Thoracic aorta (tissue), 2 donors: ENCODE measurements around the gene RAPSN. TPM values are rescaled to one million over a fixed set of nuclear protein-coding genes. Genes with fewer than 3 reads are reported as not detected.

ENCODE experiments used
- ATAC-seq: fragments of 150-250 bp; one replicate; pipeline ENCODE4 v1.8.0; 2017; ENCODE audit warnings: low read depth; ENCODE audit not compliant: insufficient number of reproducible peaks, low FRiP score
- DNase-seq: peaks from one replicate; pipeline ENCODE4 v3.0.0-alpha.2; 2020; ENCODE audit warnings: low spot score
- H3K27ac ChIP-seq, 2 donors: fragments of 200-600 bp; sonication (generic); 1 replicate in 1 of 2; 2 replicates in 1 of 2; pipeline ENCODE4 v1.5.1; 2016; ENCODE audit warnings: mild to moderate bottlenecking in 2 of 2, moderate library complexity in 2 of 2
- H3K27me3 ChIP-seq: fragments of 200-600 bp; sonication (generic); replicated peaks from 2 replicates; pipeline ENCODE4 v1.6.0; 2016; ENCODE audit warnings: mild to moderate bottlenecking; ENCODE audit not compliant: insufficient read depth
- H3K36me3 ChIP-seq: fragments of 200-600 bp; sonication (generic); one replicate; pipeline ENCODE4 v1.5.1; 2016
- H3K4me1 ChIP-seq, 2 donors: fragments of 200-600 bp; sonication (generic); 1 replicate in 1 of 2; 2 replicates in 1 of 2; pipeline versions ENCODE4 v1.5.1 to v1.6.0; 2016; ENCODE audit warnings: low read depth in 2 of 2, mild to moderate bottlenecking in 1 of 2; ENCODE audit not compliant: control insufficient read depth in 1 of 2
- H3K4me3 ChIP-seq: fragments of 200-600 bp; sonication (generic); 2 replicates; pipeline ENCODE4 v1.5.1; 2016; ENCODE audit warnings: mild to moderate bottlenecking
- H3K9me3 ChIP-seq: fragments of 200-600 bp; sonication (generic); 2 replicates; pipeline ENCODE4 v1.5.1; 2016
- total RNA-seq, 2 donors: library from RNA; depleted of rRNA; stranded (reverse); fragments of >200 nt; gene quantifications; one replicate each; pipeline versions ENCODE4 v1.1.0 to v1.2.3, GENCODE V29; 2016
- TF ChIP-seq, protein P1 (sequence below): fragments of 200-600 bp; sonication (generic); IDR thresholded peaks from one replicate; pipeline ENCODE4 v1.5.1; 2019; ENCODE audit warnings: antibody characterized with exemption

The RAPSN gene
- total RNA-seq, 2 donors from 2014 or later = 0.41 TPM; not detected in 1

- ATAC-seq (no peak), DNase-seq (no peak)
- Histone ChIP-seq H3K9me3 (no peaks in the 10 kb centered on the region), H3K36me3 (peaks cover 61% of the 10 kb centered on the region), H3K4me1 (peaks cover 0 to 12% of the 10 kb centered on the region in 2 donors), H3K4me3 (no peak overlapping the region), H3K27ac (no peak overlapping the region), H3K27me3 (no peaks in the 10 kb centered on the region)
- TF ChIP-seq, protein P1, sequence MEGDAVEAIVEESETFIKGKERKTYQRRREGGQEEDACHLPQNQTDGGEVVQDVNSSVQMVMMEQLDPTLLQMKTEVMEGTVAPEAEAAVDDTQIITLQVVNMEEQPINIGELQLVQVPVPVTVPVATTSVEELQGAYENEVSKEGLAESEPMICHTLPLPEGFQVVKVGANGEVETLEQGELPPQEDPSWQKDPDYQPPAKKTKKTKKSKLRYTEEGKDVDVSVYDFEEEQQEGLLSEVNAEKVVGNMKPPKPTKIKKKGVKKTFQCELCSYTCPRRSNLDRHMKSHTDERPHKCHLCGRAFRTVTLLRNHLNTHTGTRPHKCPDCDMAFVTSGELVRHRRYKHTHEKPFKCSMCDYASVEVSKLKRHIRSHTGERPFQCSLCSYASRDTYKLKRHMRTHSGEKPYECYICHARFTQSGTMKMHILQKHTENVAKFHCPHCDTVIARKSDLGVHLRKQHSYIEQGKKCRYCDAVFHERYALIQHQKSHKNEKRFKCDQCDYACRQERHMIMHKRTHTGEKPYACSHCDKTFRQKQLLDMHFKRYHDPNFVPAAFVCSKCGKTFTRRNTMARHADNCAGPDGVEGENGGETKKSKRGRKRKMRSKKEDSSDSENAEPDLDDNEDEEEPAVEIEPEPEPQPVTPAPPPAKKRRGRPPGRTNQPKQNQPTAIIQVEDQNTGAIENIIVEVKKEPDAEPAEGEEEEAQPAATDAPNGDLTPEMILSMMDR = no peak
These were observed 34.5 kb upstream of the RAPSN start for GRCh38 chr11:47483457-47483856.

- DNase-seq (no peak), ATAC-seq (no peak)
- Histone ChIP-seq H3K36me3 (peaks cover 69% of the 10 kb centered on the region), H3K4me3 (no peak overlapping the region), H3K27ac (no peak overlapping the region), H3K27me3 (no peaks in the 10 kb centered on the region), H3K4me1 (peaks cover 0 to 14% of the 10 kb centered on the region in 2 donors), H3K9me3 (no peaks in the 10 kb centered on the region)
- TF ChIP-seq, protein P1 = no peak
These were observed 31.8 kb upstream of the RAPSN start for GRCh38 chr11:47480762-47481161.

DNA sequence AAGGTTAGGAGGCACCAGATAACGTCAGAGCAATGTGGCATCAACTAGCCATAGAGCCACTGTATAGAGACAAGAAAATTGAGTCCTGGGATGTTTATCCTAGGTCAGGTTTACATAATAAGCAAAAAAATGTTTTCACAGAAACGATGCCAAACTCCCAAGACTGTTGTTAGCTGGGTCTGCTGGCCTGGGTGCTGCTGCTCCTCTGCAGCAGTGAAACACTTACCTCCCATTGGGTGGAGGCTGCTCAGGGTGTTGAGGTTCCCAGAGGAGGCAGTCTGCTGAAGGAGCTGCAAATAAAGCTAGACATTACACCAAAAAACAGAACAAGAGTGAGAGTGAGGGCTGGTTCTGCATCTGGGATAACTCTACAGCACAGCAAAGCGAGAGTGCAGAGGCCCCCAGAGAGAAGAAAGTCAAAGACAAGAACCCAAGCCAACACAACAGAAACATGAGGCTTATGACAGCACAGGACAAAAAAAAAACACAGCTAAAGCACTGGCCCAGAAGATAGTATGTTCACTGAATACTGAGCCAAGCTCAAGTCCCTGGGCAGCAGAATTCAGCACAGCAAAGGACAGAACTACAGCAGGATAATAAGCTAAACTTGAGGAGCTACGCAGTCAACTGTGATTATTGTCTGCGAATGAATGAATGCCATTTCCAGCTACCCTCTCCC is 29.9 kb upstream of the RAPSN start:
- DNase-seq = no peak
- Histone ChIP-seq H3K4me3 (no peak overlapping the region), H3K4me1 (peaks cover 0 to 14% of the 10 kb centered on the region in 2 donors), H3K9me3 (no peaks in the 10 kb centered on the region), H3K27ac (no peak overlapping the region), H3K27me3 (no peaks in the 10 kb centered on the region), H3K36me3 (peaks cover 68% of the 10 kb centered on the region)
- no peak for ATAC-seq
- TF ChIP-seq, protein P1 = no peak

DNA sequence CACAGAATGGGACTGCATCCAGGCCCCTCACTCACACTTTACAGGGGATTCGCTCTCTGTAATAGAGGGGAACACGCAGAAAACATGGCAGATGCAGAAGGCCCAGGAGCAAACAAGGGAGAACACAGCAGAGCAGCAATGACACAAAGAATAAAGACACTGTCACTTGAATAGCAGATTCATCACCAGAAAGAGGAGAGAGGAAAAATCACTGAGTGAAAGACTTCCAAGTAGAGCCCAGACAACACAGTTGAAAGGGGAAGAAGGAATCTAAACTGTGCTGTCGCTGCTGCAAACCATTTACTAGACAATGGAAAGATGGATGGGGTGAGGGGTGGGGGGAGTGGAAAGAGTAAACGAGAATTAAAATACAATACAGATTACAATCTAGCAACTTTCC is 28.8 kb upstream of the RAPSN start:
- ATAC-seq (no peak), DNase-seq (no peak)
- Histone ChIP-seq H3K4me3 (no peak overlapping the region), H3K27ac (no peak overlapping the region), H3K27me3 (no peaks in the 10 kb centered on the region), H3K9me3 (no peaks in the 10 kb centered on the region), H3K36me3 (peaks cover 66% of the 10 kb centered on the region), H3K4me1 (peaks cover 0 to 14% of the 10 kb centered on the region in 2 donors)
- TF ChIP-seq, protein P1 = no peak

- ATAC-seq = no peak
- Histone ChIP-seq H3K4me1 (peaks cover 0 to 14% of the 10 kb centered on the region in 2 donors), H3K27ac (no peak overlapping the region), H3K36me3 (peaks cover 66% of the 10 kb centered on the region), H3K9me3 (no peaks in the 10 kb centered on the region), H3K4me3 (no peak overlapping the region), H3K27me3 (no peaks in the 10 kb centered on the region)
- DNase-seq = no peak
- TF ChIP-seq, protein P1 = no peak
These were observed 28.4 kb upstream of the RAPSN start for GRCh38 chr11:47477323-47477722.
